HepG2 (cell line): ENCODE data around the gene CNNM4. TPM values are rescaled to one million over a fixed set of nuclear protein-coding genes. Genes with fewer than 3 reads are reported as not detected.

Experiments used
- CAMTA2 ChIP-seq: sonication (generic); formaldehyde crosslinking; IDR thresholded peaks from 2 replicates; pipeline ENCODE4 v1.4.0; 2020; ENCODE audit warnings: mild to moderate bottlenecking, missing genetic modification reagents, borderline replicate concordance
- CBX2 ChIP-seq, 2 experiments: fragments of 200-600 bp in 1 of 2; sonication (generic); formaldehyde crosslinking in 1 of 2; IDR thresholded peaks; 2 replicates each; pipeline versions ENCODE4 v1.7.0 to v1.8.1; 2018 to 2022; ENCODE audit warnings: low read depth in 2 of 2, low read length in 1 of 2, mild to moderate bottlenecking in 1 of 2, missing genetic modification reagents in 1 of 2
- JARID2 ChIP-seq: sonication (generic); formaldehyde crosslinking; IDR thresholded peaks from 2 replicates; pipeline ENCODE4 v1.8.1; 2023; ENCODE audit warnings: missing genetic modification reagents, inconsistent platforms; ENCODE audit not compliant: insufficient replicate concordance
- KAT7 ChIP-seq: IDR thresholded peaks from 2 replicates; pipeline ENCODE4 v1.6.1; 2018; ENCODE audit warnings: borderline replicate concordance, missing compliant biosample characterization
- MED8 ChIP-seq: sonication (generic); formaldehyde crosslinking; IDR thresholded peaks from 2 replicates; pipeline ENCODE4 v1.8.1; 2023; ENCODE audit warnings: mild to moderate bottlenecking, missing genetic modification reagents; ENCODE audit not compliant: insufficient replicate concordance
- NCOR1 ChIP-seq: fragments of 200-600 bp; sonication (generic); IDR thresholded peaks from 2 replicates; pipeline ENCODE4 v1.7.0; 2017; ENCODE audit warnings: antibody characterized with exemption, low read length, borderline replicate concordance
- PATZ1 ChIP-seq: sonication (generic); formaldehyde crosslinking; IDR thresholded peaks from 2 replicates; pipeline ENCODE4 v1.4.0; 2020; ENCODE audit warnings: missing genetic modification reagents
- PCBP1 ChIP-seq: fragments of 200-400 bp; formaldehyde crosslinking; IDR thresholded peaks from 2 replicates; pipeline ENCODE4 v1.6.1; 2017; ENCODE audit warnings: mild to moderate bottlenecking, low read depth, low read length, borderline replicate concordance
- RFXANK ChIP-seq: IDR thresholded peaks from 2 replicates; pipeline ENCODE4 v1.6.1; 2016
- SIN3B ChIP-seq: fragments of 150-350 bp; IDR thresholded peaks from 2 replicates; pipeline ENCODE4 v1.6.1; 2014; ENCODE audit warnings: low read length
- TBL1XR1 ChIP-seq: fragments of 150-350 bp; IDR thresholded peaks from 2 replicates; pipeline ENCODE4 v1.6.1; 2014; ENCODE audit warnings: borderline replicate concordance, low read length; ENCODE audit not compliant: partially characterized antibody
- TCF7 ChIP-seq: sonication (generic); IDR thresholded peaks from 2 replicates; pipeline ENCODE4 v1.6.1; 2016; ENCODE audit warnings: antibody characterized with exemption, low read depth
- TEAD3 ChIP-seq: optimal IDR thresholded peaks from 2 replicates; pipeline ENCODE3; 2016; ENCODE audit warnings: borderline replicate concordance
- TGIF2 ChIP-seq: IDR thresholded peaks from 2 replicates; pipeline ENCODE4 v1.6.1; 2016; ENCODE audit warnings: control low read depth, missing compliant biosample characterization
- ZBED4 ChIP-seq: sonication (generic); formaldehyde crosslinking; IDR thresholded peaks from 2 replicates; pipeline ENCODE4 v1.4.0; 2020; ENCODE audit warnings: missing genetic modification reagents, borderline replicate concordance
- ZBTB20 ChIP-seq: sonication (generic); formaldehyde crosslinking; IDR thresholded peaks from 2 replicates; pipeline ENCODE4 v1.8.1; 2023; ENCODE audit warnings: missing genetic modification reagents, low read depth, mild to moderate bottlenecking, borderline replicate concordance
- ZNF251 ChIP-seq: sonication (generic); formaldehyde crosslinking; IDR thresholded peaks from 2 replicates; pipeline ENCODE4 v1.9.0; 2021; ENCODE audit warnings: mild to moderate bottlenecking, missing genetic modification reagents
- ZNF33A ChIP-seq: sonication (generic); formaldehyde crosslinking; IDR thresholded peaks from 2 replicates; pipeline ENCODE4 v1.5.1; 2020; ENCODE audit warnings: missing genetic modification reagents, mild to moderate bottlenecking, moderate library complexity, borderline replicate concordance
- ZNF354B ChIP-seq: sonication (generic); formaldehyde crosslinking; IDR thresholded peaks from 2 replicates; pipeline ENCODE4 v1.8.0; 2022; ENCODE audit warnings: mild to moderate bottlenecking, missing genetic modification reagents
- ZNF614 ChIP-seq: IDR thresholded peaks from 2 replicates; pipeline ENCODE4 v1.6.1; 2018; ENCODE audit warnings: missing biosample characterization, missing genetic modification reagents, inconsistent platforms, borderline replicate concordance
- polyA plus RNA-seq, 8 experiments: library from polyadenylated mRNA; depleted of rRNA in 3 of 8; stranded (reverse) in 7 of 8; unstranded in 1 of 8; fragments of >200 nt; fragmentation: Illumina TruSeq in 4 of 8; extraction: Trizol in 4 of 8; gene quantifications; 2 replicates each; pipeline versions ENCODE4 v1.2.1 to v1.2.3, GENCODE V29; 2011 to 2016; ENCODE audit warnings: low read depth in 4 of 8, missing spikeins in 1 of 8, mixed read lengths in 1 of 8; ENCODE audit not compliant: insufficient read depth in 1 of 8
- total RNA-seq, 5 experiments: library from RNA; depleted of rRNA; stranded (reverse); fragments of >200 nt; fragmentation: Illumina TruSeq; extraction: Trizol; gene quantifications; 2 replicates each; pipeline ENCODE4 v1.2.3, GENCODE V29; 2016; ENCODE audit warnings: low read depth in 1 of 5
- TF ChIP-seq, protein P1 (sequence below): sonication (generic); formaldehyde crosslinking; IDR thresholded peaks from 2 replicates; pipeline ENCODE4 v1.8.0; 2022; ENCODE audit warnings: missing genetic modification reagents, mild to moderate bottlenecking, moderate library complexity, borderline replicate concordance

CNNM4 gene
- total and polyA plus RNA-seq, 2 of the 13 experiments (the other 11 are each of a cell fraction or from before 2014, with no cell fraction given) = 5.9 to 8.4 TPM

GRCh38 chr2:96816127-96816835 lies 55.6 kb downstream of the CNNM4 start, which contains the start of gene CNNM3 (continued):
- TF ChIP-seq MED8 (CRISPR knock-in tag) (peak; percentile 24), PCBP1 (no peak), JARID2 (no peak), ZBTB20 (CRISPR knock-in tag) (peak; percentile 60; the same call in 1 of the 2 replicates), RFXANK (no peak), ZNF33A (CRISPR knock-in tag) (no peak), ZNF251 (0 out of 2 replicates have a peak, but pooled peaks have one; percentile 65), SIN3B (no peak), ZNF614 (no peak), TBL1XR1 (peak; percentile 29), TCF7 (no peak), ZBED4 (CRISPR knock-in tag) (peak; percentile 69; the same call in 1 of the 2 replicates), TGIF2 (CRISPR knock-in tag) (no peak; the same call in 1 of the 2 replicates), TEAD3 (CRISPR knock-in tag) (peak; percentile 69), CBX2 (IDR thresholded peaks at IDR 0.05; ENCODE audit: low read depth, low read length) (no peak), CBX2 (CRISPR knock-in tag; IDR thresholded peaks at IDR 0.05; ENCODE audit: low read depth) (0 out of 2 replicates have a peak, but pooled peaks have one; percentile 34), PATZ1 (CRISPR knock-in tag) (peak; percentile 91), CAMTA2 (CRISPR knock-in tag) (peak; percentile 91; the same call in 1 of the 2 replicates), ZNF354B (no peak), NCOR1 (peak; percentile 19; the same call in 1 of the 2 replicates), KAT7 (CRISPR knock-in tag) (peak; percentile 52; the same call in 1 of the 2 replicates)
- TF ChIP-seq, protein P1, sequence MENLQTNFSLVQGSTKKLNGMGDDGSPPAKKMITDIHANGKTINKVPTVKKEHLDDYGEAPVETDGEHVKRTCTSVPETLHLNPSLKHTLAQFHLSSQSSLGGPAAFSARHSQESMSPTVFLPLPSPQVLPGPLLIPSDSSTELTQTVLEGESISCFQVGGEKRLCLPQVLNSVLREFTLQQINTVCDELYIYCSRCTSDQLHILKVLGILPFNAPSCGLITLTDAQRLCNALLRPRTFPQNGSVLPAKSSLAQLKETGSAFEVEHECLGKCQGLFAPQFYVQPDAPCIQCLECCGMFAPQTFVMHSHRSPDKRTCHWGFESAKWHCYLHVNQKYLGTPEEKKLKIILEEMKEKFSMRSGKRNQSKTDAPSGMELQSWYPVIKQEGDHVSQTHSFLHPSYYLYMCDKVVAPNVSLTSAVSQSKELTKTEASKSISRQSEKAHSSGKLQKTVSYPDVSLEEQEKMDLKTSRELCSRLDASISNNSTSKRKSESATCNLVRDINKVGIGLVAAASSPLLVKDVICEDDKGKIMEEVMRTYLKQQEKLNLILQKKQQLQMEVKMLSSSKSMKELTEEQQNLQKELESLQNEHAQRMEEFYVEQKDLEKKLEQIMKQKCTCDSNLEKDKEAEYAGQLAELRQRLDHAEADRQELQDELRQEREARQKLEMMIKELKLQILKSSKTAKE = peak; percentile 90
